HS-5 (cell line): ENCODE data around the gene BAG3.
"Not testable (repeated sequence)": the region's sequence is repeated elsewhere in the genome, so short reads cannot be mapped to it uniquely, and the experiment has no call there.

Source experiments
- DNase-seq: peaks from one replicate; pipeline ENCODE4 v3.0.0-alpha.2; 2012; ENCODE audit warnings: low read depth

The BAG3 gene

GRCh38 chr10:119640875-119641526 is 10.2 kb upstream of the BAG3 start:
- DNase-seq = no peak

GRCh38 chr10:119642556-119643111 is 8.5 kb upstream of the BAG3 start:
- DNase-seq = no peak

- DNase-seq = no peak
Measured at GRCh38 chr10:119643306-119644204, 7.6 kb upstream of the BAG3 start.

GRCh38 chr10:119644205-119644814 is 6.9 kb upstream of the BAG3 start:
- DNase-seq = no peak

- DNase-seq = no peak
Measured at GRCh38 chr10:119644994-119645393, 6.2 kb upstream of the BAG3 start.

- no peak for DNase-seq
Measured at GRCh38 chr10:119650062-119650461, 1.1 kb upstream of the BAG3 start.

GRCh38 chr10:119651514-119652360 is 557 bp downstream of the BAG3 start:
- DNase-seq = no peak

- peak; percentile 52 for DNase-seq
Measured at GRCh38 chr10:119652361-119652730, 1.2 kb downstream of the BAG3 start.

- no peak for DNase-seq
Measured at GRCh38 chr10:119653209-119653608, 2.0 kb downstream of the BAG3 start.

- no peak for DNase-seq
Measured at GRCh38 chr10:119653916-119654315, 2.7 kb downstream of the BAG3 start.

- DNase-seq = no peak
Measured at GRCh38 chr10:119654540-119654939, 3.4 kb downstream of the BAG3 start.

- DNase-seq = no peak
Measured at GRCh38 chr10:119655566-119656001, 4.4 kb downstream of the BAG3 start.

- no peak for DNase-seq
Measured at GRCh38 chr10:119656760-119657159, 5.6 kb downstream of the BAG3 start.

- DNase-seq = no peak
Measured at GRCh38 chr10:119657725-119658124, 6.5 kb downstream of the BAG3 start.

GRCh38 chr10:119658274-119658673 is 7.1 kb downstream of the BAG3 start:
- no peak for DNase-seq

GRCh38 chr10:119659951-119660350 is 8.8 kb downstream of the BAG3 start:
- DNase-seq = no peak

- not testable (repeated sequence) for DNase-seq
Measured at GRCh38 chr10:119662076-119662605, 11.0 kb downstream of the BAG3 start.

- no peak for DNase-seq
Measured at GRCh38 chr10:119663866-119664698, 12.9 kb downstream of the BAG3 start.

- DNase-seq = no peak
Measured at GRCh38 chr10:119665901-119666708, 14.9 kb downstream of the BAG3 start.

- no peak for DNase-seq
Measured at GRCh38 chr10:119666709-119667004, 15.5 kb downstream of the BAG3 start.
